ENCODE measurements around the gene IPCEF1. TPM values are rescaled to one million over a fixed set of nuclear protein-coding genes. Genes with fewer than 3 reads are reported as not detected.

Gene IPCEF1
- total RNA-seq, 1 donor: 73.5 TPM

DNA sequence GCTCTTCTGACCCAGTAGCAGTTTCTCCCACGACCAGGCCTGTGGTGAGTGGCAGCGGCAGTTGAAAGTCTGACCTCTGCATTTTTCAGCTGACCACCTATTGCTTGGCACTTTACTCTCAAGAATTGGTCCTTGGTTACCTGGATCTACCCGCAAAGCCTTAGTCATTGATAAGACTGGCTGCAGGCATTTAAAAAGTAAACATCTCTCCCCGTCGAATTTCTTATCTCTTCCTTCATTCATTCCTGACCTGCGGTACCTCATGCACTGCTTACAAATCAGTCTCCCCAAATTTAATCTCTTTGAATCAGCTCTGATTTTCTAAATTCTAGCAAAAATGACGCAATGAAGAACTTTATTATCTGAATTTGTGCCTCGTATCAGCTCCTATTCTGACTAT, 26.1 kb upstream of the IPCEF1 start:
- H3K27me3 ChIP-seq (ENCODE audit: insufficient read depth, low read length): no peaks in the 10 kb centered on the region
- H3K9me3 ChIP-seq (ENCODE audit: low read depth, low read length): no peaks in the 10 kb centered on the region
- no peak overlapping the region for H3K4me3 ChIP-seq (ENCODE audit: low read length)
- peaks cover 6% of the 10 kb centered on the region for H3K4me1 ChIP-seq (ENCODE audit: insufficient read depth, low read length)

DNA sequence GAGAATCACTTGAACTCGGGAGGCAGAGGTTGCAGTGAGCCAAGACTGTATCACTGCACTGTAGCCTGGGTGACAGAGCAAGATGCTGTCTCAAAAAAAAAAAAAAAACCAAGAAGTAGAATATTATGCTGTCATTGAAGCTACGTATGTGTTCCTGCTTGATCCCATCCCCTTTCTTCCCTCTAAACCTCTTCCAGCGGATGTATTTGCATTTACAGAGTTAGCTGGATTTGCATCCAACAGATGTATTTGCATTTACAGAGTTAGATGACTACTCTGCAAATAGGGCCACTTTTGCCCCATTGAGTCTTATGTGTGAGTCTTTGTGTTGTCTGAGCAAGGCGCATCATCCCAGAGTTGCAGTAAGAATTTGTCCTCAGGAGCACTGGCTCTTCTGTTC, 24.9 kb upstream of the IPCEF1 start:
- H3K4me1 ChIP-seq (ENCODE audit: insufficient read depth, low read length): peaks cover 6% of the 10 kb centered on the region
- H3K27me3 ChIP-seq (ENCODE audit: insufficient read depth, low read length): no peaks in the 10 kb centered on the region
- H3K4me3 ChIP-seq (ENCODE audit: low read length): no peak overlapping the region
- no peaks in the 10 kb centered on the region for H3K9me3 ChIP-seq (ENCODE audit: low read depth, low read length)

DNA sequence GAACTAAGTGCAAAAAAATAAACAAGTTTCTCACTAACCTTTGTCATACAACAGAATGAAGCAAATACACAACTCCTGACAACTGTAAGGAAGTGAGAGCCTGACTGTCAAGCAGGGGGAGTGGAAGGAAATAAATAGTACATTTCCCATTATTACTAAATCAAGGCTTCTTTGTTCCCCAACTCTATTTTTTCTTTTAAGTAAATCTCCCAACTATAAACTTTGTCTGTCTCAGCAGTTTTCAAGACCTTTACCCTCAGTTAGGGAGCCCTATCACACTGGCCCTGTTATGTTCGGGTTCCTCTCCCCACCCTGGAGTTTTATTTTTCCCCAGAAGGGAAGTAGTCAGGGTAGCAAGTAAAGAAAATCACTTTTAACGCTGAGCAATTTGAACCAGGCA, 24.1 kb upstream of the IPCEF1 start:
- Histone ChIP-seq H3K4me1 (ENCODE audit: insufficient read depth, low read length) (peaks cover 6% of the 10 kb centered on the region), H3K9me3 (ENCODE audit: low read depth, low read length) (no peaks in the 10 kb centered on the region), H3K4me3 (ENCODE audit: low read length) (no peak overlapping the region), H3K27me3 (ENCODE audit: insufficient read depth, low read length) (no peaks in the 10 kb centered on the region)

- H3K4me1 ChIP-seq (ENCODE audit: insufficient read depth, low read length): peaks cover 6% of the 10 kb centered on the region
- no peaks in the 10 kb centered on the region for H3K9me3 ChIP-seq (ENCODE audit: low read depth, low read length)
- H3K4me3 ChIP-seq (ENCODE audit: low read length): no peak overlapping the region
- H3K27me3 ChIP-seq (ENCODE audit: insufficient read depth, low read length): no peaks in the 10 kb centered on the region
Measured at GRCh38 chr6:154379585-154379984, 23.0 kb upstream of the IPCEF1 start.

GRCh38 chr6:154378518-154378917, 21.9 kb upstream of the IPCEF1 start:
- Histone ChIP-seq H3K4me3 (ENCODE audit: low read length) (no peak overlapping the region), H3K27me3 (ENCODE audit: insufficient read depth, low read length) (no peaks in the 10 kb centered on the region), H3K4me1 (ENCODE audit: insufficient read depth, low read length) (peaks cover 6% of the 10 kb centered on the region), H3K9me3 (ENCODE audit: low read depth, low read length) (no peaks in the 10 kb centered on the region)

GRCh38 chr6:154377726-154378125, 21.1 kb upstream of the IPCEF1 start:
- Histone ChIP-seq H3K9me3 (ENCODE audit: low read depth, low read length) (no peaks in the 10 kb centered on the region), H3K4me3 (ENCODE audit: low read length) (no peak overlapping the region), H3K4me1 (ENCODE audit: insufficient read depth, low read length) (peaks cover 6% of the 10 kb centered on the region), H3K27me3 (ENCODE audit: insufficient read depth, low read length) (no peaks in the 10 kb centered on the region)

GRCh38 chr6:154373971-154374370, 17.4 kb upstream of the IPCEF1 start:
- Histone ChIP-seq H3K4me3 (ENCODE audit: low read length) (no peak overlapping the region), H3K9me3 (ENCODE audit: low read depth, low read length) (no peaks in the 10 kb centered on the region), H3K4me1 (ENCODE audit: insufficient read depth, low read length) (peaks cover 22% of the 10 kb centered on the region), H3K27me3 (ENCODE audit: insufficient read depth, low read length) (no peaks in the 10 kb centered on the region)

DNA sequence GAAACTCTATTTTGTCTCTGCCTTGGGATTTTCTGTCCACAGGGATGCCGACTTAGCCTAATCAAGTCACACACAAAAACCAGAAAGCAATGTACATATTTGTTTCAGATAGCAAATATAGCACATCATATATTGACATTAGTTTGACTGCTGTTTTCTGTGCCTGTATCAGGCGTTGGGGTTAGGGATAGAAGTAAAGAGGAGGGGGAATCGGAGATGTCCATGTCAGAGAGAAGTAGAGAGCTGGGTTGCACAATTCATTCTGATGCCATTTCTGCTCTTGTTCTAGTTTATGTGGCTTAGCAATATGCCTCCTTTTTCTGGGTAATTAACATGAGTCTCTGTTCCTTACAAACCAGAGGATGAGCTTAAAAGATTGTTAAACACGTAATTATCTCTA, 14.7 kb upstream of the IPCEF1 start:
- Histone ChIP-seq H3K27me3 (ENCODE audit: insufficient read depth, low read length) (no peaks in the 10 kb centered on the region), H3K9me3 (ENCODE audit: low read depth, low read length) (no peaks in the 10 kb centered on the region), H3K4me1 (ENCODE audit: insufficient read depth, low read length) (peaks cover 38% of the 10 kb centered on the region), H3K4me3 (ENCODE audit: low read length) (no peak overlapping the region)

- H3K9me3 ChIP-seq (ENCODE audit: low read depth, low read length): no peaks in the 10 kb centered on the region
- H3K4me3 ChIP-seq (ENCODE audit: low read length): no peak overlapping the region
- no peaks in the 10 kb centered on the region for H3K27me3 ChIP-seq (ENCODE audit: insufficient read depth, low read length)
- H3K4me1 ChIP-seq (ENCODE audit: insufficient read depth, low read length): peaks cover 38% of the 10 kb centered on the region
Measured at GRCh38 chr6:154370545-154370944, 13.9 kb upstream of the IPCEF1 start.

DNA sequence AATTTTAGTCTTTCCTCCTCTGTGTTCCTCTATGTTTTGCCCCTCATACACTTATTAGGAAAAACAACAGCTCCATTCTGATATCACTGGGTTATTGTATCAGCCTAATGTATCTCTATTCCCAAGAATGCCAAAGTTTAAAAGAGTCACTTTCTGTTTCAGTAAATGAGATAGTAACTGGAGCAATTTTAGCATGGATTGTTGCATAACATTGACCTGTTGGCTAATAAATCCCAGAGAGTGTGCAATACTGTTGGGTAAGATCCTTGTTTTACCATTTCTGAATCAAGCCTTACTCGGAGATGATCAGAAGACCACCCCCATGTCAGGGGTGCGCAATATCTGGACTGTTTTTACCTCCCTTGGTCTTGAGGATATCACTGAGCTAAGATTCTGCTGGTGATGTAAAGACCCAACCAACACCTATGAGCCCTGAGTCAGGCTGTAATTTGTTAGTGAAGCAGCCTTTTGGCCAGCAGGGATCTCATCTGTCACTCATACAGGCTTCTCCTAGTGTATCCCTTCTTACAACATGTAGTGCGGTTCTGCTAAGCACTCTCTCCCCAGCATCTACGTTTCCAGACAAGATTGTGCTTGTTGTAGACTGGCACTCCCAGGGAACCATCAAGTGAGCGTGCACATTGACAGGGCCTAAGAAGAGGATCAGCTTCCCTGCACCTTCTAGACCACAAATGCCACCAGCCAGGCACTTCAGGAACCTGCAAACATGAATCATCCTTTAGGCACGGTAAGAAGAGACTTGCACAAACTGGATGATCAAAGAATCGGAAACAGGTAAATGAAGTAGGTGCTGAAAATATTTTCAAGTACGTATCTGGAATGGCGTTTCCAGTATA, 11.5 kb upstream of the IPCEF1 start:
- no peaks in the 10 kb centered on the region for H3K27me3 ChIP-seq (ENCODE audit: insufficient read depth, low read length)
- H3K4me3 ChIP-seq (ENCODE audit: low read length): no peak overlapping the region
- H3K9me3 ChIP-seq (ENCODE audit: low read depth, low read length): no peaks in the 10 kb centered on the region
- H3K4me1 ChIP-seq (ENCODE audit: insufficient read depth, low read length): peaks cover 38% of the 10 kb centered on the region

DNA sequence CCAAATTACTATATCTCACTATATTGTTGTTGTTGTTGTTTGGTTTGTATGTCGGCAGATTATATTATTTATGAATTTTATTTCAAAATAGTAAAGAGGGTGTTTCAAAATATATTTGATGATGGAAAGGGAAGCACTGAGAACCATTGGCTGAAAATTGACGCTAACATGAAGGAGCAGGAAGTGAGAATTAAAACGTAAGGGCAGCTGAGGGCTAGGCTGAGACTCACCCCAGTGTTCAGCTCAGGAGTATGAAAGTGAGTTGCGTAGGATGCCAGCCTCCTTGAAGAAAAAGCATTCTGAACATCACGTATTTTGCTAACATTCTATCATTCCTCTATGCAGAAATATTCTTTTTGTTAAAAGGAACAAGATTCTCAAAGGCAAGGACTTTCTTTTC, 10.7 kb upstream of the IPCEF1 start:
- Histone ChIP-seq H3K4me1 (ENCODE audit: insufficient read depth, low read length) (peaks cover 38% of the 10 kb centered on the region), H3K4me3 (ENCODE audit: low read length) (no peak overlapping the region), H3K9me3 (ENCODE audit: low read depth, low read length) (no peaks in the 10 kb centered on the region), H3K27me3 (ENCODE audit: insufficient read depth, low read length) (no peaks in the 10 kb centered on the region)

GRCh38 chr6:154363821-154364220, 7.2 kb upstream of the IPCEF1 start:
- no peaks in the 10 kb centered on the region for H3K9me3 ChIP-seq (ENCODE audit: low read depth, low read length)

GRCh38 chr6:154361476-154361875, 4.9 kb upstream of the IPCEF1 start:
- no peaks in the 10 kb centered on the region for H3K27me3 ChIP-seq (ENCODE audit: insufficient read depth, low read length)
- peaks cover 33% of the 10 kb centered on the region for H3K4me1 ChIP-seq (ENCODE audit: insufficient read depth, low read length)
- no peak overlapping the region for H3K4me3 ChIP-seq (ENCODE audit: low read length)
- H3K9me3 ChIP-seq (ENCODE audit: low read depth, low read length): no peaks in the 10 kb centered on the region

More at GRCh38 chr6:154363821-154364220, 7.2 kb upstream of the IPCEF1 start:
- peaks cover 31% of the 10 kb centered on the region for H3K4me1 ChIP-seq (ENCODE audit: insufficient read depth, low read length)
- no peaks in the 10 kb centered on the region for H3K27me3 ChIP-seq (ENCODE audit: insufficient read depth, low read length)
- no peak overlapping the region for H3K4me3 ChIP-seq (ENCODE audit: low read length)

DNA sequence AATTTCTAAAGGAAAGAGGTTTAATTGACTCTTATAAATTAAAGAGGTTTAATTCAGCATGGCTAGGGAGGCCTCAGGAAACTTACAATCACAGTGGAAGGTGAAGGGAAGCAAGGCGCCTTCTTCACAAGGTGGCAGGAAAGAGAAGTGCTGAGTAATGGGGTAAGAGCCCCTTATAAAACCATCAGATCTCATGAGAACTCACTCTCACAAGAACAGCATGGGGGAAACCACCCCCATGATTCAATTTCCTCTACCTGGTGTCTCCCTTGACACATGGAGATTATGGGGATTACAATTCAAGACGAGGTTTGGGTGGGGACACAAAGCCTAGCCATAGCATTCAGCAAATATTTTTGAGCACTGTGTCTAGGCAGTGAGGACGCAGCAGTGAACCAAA, 3.9 kb upstream of the IPCEF1 start:
- Histone ChIP-seq H3K4me1 (ENCODE audit: insufficient read depth, low read length) (peaks cover 43% of the 10 kb centered on the region), H3K27me3 (ENCODE audit: insufficient read depth, low read length) (no peaks in the 10 kb centered on the region), H3K9me3 (ENCODE audit: low read depth, low read length) (no peaks in the 10 kb centered on the region), H3K4me3 (ENCODE audit: low read length) (no peak overlapping the region)

DNA sequence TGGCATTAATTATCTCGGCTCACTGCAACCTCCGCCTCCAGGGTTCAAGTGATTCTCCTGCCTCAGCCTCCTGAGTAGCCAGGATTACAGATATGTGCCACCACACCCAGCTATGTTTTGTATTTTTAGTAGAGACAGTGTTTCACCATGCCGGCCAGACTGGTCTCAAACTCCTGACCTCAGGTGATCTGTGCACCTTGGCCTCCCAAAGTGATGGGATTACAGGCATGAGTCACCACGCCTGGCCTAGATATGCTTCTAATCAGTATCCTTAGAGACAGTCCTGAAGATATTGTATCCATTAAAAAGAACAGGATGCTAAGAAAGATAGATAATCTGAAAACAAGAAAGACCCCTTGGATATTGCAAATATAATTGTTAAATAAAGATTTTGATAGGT, 3.1 kb upstream of the IPCEF1 start:
- H3K4me3 ChIP-seq (ENCODE audit: low read length): no peak overlapping the region
- no peaks in the 10 kb centered on the region for H3K27me3 ChIP-seq (ENCODE audit: insufficient read depth, low read length)
- H3K9me3 ChIP-seq (ENCODE audit: low read depth, low read length): no peaks in the 10 kb centered on the region
- H3K4me1 ChIP-seq (ENCODE audit: insufficient read depth, low read length): peaks cover 49% of the 10 kb centered on the region

DNA sequence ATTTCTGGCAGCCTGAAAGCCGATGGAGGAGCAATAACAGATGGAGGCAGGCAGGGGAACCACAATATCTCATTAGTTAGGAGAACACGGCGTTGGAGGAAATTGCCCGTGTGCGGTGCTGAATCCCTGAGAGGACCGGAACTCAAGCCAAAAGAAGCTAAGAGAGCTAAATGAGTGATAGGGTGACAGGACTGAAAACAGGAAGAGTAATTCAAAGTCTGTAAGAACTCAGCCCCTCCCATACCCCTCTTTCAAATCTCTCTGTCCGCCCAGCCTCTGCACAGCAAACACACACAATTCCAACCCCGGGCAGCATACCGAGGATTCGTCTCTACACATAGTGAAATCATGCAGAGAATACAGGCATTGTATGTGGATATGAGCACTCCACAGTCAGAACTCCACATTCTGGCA, 2.6 kb upstream of the IPCEF1 start:
- Histone ChIP-seq H3K4me3 (ENCODE audit: low read length) (no peak overlapping the region), H3K9me3 (ENCODE audit: low read depth, low read length) (no peaks in the 10 kb centered on the region), H3K27me3 (ENCODE audit: insufficient read depth, low read length) (no peaks in the 10 kb centered on the region), H3K4me1 (ENCODE audit: insufficient read depth, low read length) (peaks cover 54% of the 10 kb centered on the region)

All from mononuclear cell (primary cell).